HepG2 (cell line): ENCODE results near the gene KATNB1. TPM values are rescaled to one million over a fixed set of nuclear protein-coding genes. Genes with fewer than 3 reads are reported as not detected.

Experiments
- ATAC-seq: fragments of 200-7000 bp; cut with Tn5 transposase; 3 replicates; pipeline ENCODE4 v1.9.1; 2020; ENCODE audit warnings: mild to moderate bottlenecking, moderate library complexity
- BruUV-seq: library from RNA; stranded (reverse); fragments of 400-500 nt; replicated peaks from 2 replicates; lab custom pipeline; 2021; lab: Mats Ljungman, UMichigan
- CTCF ChIA-PET: fragments of 300-600 bp; formaldehyde crosslinking; extraction: SDS; loops from one replicate; lab custom pipeline; 2021; ENCODE audit warnings: low total read pairs, inconsistent platforms, low intra/inter-chr PET ratio; lab: Yijun Ruan, JAX
- POLR2A ChIA-PET: fragments of 350-600 bp; sonication (Branson Sonifier 250); formaldehyde crosslinking; loops from one replicate; lab custom pipeline; 2020; ENCODE audit warnings: antibody characterized with exemption, inconsistent platforms; lab: Yijun Ruan, JAX
- DNase-seq: peaks from one replicate; pipeline ENCODE4 v3.0.0-alpha.2; 2015; ENCODE audit warnings: low spot score
- FAIRE-seq: peaks from 3 replicates; lab custom pipeline; 2011; peaks lifted over from hg19 to GRCh38; lab: Jason Lieb, UNC
- H2AFZ ChIP-seq: one replicate; pipeline ENCODE4 v1.6.1; 2011; ENCODE audit warnings: low read length, inconsistent platforms
- H3K27ac ChIP-seq: fragments of 300-600 bp; 3 replicates; pipeline ENCODE4 v1.8.0; 2011; ENCODE audit warnings: mixed run types, mild to moderate bottlenecking, mixed read lengths, low read length, inconsistent platforms; ENCODE audit not compliant: insufficient read depth; ENCODE audit errors: extremely low read length
- H3K27me3 ChIP-seq, 2 experiments: fragments of 200-600 bp in 1 of 2; 2 replicates in 1 of 2; 3 replicates in 1 of 2; pipeline versions ENCODE4 v1.6.0 to v1.8.0; 2011; ENCODE audit warnings: low read length in 2 of 2, mild to moderate bottlenecking in 2 of 2, moderate library complexity in 2 of 2, inconsistent platforms in 1 of 2; ENCODE audit not compliant: insufficient read depth in 2 of 2, control insufficient read depth in 1 of 2
- H3K36me3 ChIP-seq, 2 experiments: fragments of 200-600 bp in 1 of 2; replicated peaks in 1 of 2; 2 replicates in 1 of 2; 3 replicates in 1 of 2; pipeline versions ENCODE4 v1.5.1 to v1.8.0; 2011; ENCODE audit warnings: low read length in 2 of 2, inconsistent platforms in 1 of 2; ENCODE audit not compliant: insufficient read depth in 2 of 2, control insufficient read depth in 1 of 2
- H3K4me1 ChIP-seq: 2 replicates; pipeline ENCODE4 v1.5.1; 2012; ENCODE audit warnings: low read length, inconsistent platforms; ENCODE audit not compliant: insufficient read depth
- H3K4me2 ChIP-seq: 2 replicates; pipeline ENCODE4 v1.6.0; 2011; ENCODE audit warnings: low read depth, low read length, inconsistent platforms
- H3K4me3 ChIP-seq, 3 experiments: fragments of 200-600 bp in 1 of 3; sonication (generic), shearing (Covaris generic) in 1 of 3; replicated peaks in 1 of 3; 2 replicates each; pipeline ENCODE4 v1.5.1; 2011 to 2016; ENCODE audit warnings: low read length in 3 of 3, inconsistent platforms in 2 of 3, low read depth in 2 of 3, mild to moderate bottlenecking in 2 of 3, control low read depth in 1 of 3, mixed read lengths in 1 of 3; ENCODE audit not compliant: insufficient read depth in 1 of 3
- H3K79me2 ChIP-seq: one replicate; pipeline ENCODE4 v1.6.1; 2011; ENCODE audit warnings: low read length, inconsistent platforms; ENCODE audit not compliant: insufficient read depth
- H3K9ac ChIP-seq: 2 replicates; pipeline ENCODE4 v1.6.0; 2011; ENCODE audit warnings: mild to moderate bottlenecking, low read depth, low read length, inconsistent platforms; ENCODE audit not compliant: insufficient read depth
- H3K9me3 ChIP-seq: 2 replicates; pipeline ENCODE4 v1.5.1; 2012; ENCODE audit warnings: mild to moderate bottlenecking, low read length
- H4K20me1 ChIP-seq: 2 replicates; pipeline ENCODE4 v1.6.0; 2011; ENCODE audit warnings: inconsistent platforms, mild to moderate bottlenecking, low read length, moderate library complexity; ENCODE audit not compliant: insufficient read depth
- HCFC1 ChIP-seq: fragments of 150-350 bp; IDR thresholded peaks from 2 replicates; pipeline ENCODE4 v1.6.1; 2014; ENCODE audit warnings: low read depth, low read length
- MAF1 ChIP-seq: sonication (generic); formaldehyde crosslinking; IDR thresholded peaks from 2 replicates; pipeline ENCODE4 v1.5.0; 2020; ENCODE audit warnings: missing genetic modification reagents, borderline replicate concordance
- MIXL1 ChIP-seq: IDR thresholded peaks from 2 replicates; pipeline ENCODE4 v1.6.1; 2016
- ZKSCAN5 ChIP-seq: sonication (generic); formaldehyde crosslinking; IDR thresholded peaks from 2 replicates; pipeline ENCODE4 v1.5.1; 2020; ENCODE audit warnings: mild to moderate bottlenecking, missing genetic modification reagents
- WGBS: methylation state at CpG from one replicate; pipeline ENCODE4 v1.1.6; 2017; ENCODE audit warnings: low lambda C conversion rate; 5-methylcytosine and 5-hydroxymethylcytosine counted together
- in situ Hi-C: cut with HindIII; loops from 2 replicates; pipeline ENCODE4 v1.10.0; 2017; ENCODE audit warnings: low pct_unique_long_range_greater_than_20kb; ENCODE audit not compliant: extremely low pct_ligation_motif_present
- intact Hi-C: fragments of 100-400 bp; cut with micrococcal nuclease; formaldehyde crosslinking; loops from one replicate; pipeline ENCODE4 v1.10.0; 2022; ENCODE audit not compliant: unreplicated experiment
- polyA plus RNA-seq, 8 experiments: library from polyadenylated mRNA; depleted of rRNA in 3 of 8; stranded (reverse) in 7 of 8; unstranded in 1 of 8; fragments of >200 nt; fragmentation: Illumina TruSeq in 4 of 8; extraction: Trizol in 4 of 8; gene quantifications; 2 replicates each; pipeline versions ENCODE4 v1.2.1 to v1.2.3, GENCODE V29; 2011 to 2016; ENCODE audit warnings: low read depth in 4 of 8, missing spikeins in 1 of 8, mixed read lengths in 1 of 8; ENCODE audit not compliant: insufficient read depth in 1 of 8
- total RNA-seq, 5 experiments: library from RNA; depleted of rRNA; stranded (reverse); fragments of >200 nt; fragmentation: Illumina TruSeq; extraction: Trizol; gene quantifications; 2 replicates each; pipeline ENCODE4 v1.2.3, GENCODE V29; 2016; ENCODE audit warnings: low read depth in 1 of 5
- TF ChIP-seq, protein P1 (sequence below): sonication (generic); formaldehyde crosslinking; IDR thresholded peaks from 2 replicates; pipeline ENCODE4 v1.4.0; 2020; ENCODE audit warnings: missing genetic modification reagents

KATNB1 gene
- total and polyA plus RNA-seq, 2 of the 13 experiments (the other 11 are each of a cell fraction or from before 2014, with no cell fraction given): 31.5 to 43.5 TPM

DNA sequence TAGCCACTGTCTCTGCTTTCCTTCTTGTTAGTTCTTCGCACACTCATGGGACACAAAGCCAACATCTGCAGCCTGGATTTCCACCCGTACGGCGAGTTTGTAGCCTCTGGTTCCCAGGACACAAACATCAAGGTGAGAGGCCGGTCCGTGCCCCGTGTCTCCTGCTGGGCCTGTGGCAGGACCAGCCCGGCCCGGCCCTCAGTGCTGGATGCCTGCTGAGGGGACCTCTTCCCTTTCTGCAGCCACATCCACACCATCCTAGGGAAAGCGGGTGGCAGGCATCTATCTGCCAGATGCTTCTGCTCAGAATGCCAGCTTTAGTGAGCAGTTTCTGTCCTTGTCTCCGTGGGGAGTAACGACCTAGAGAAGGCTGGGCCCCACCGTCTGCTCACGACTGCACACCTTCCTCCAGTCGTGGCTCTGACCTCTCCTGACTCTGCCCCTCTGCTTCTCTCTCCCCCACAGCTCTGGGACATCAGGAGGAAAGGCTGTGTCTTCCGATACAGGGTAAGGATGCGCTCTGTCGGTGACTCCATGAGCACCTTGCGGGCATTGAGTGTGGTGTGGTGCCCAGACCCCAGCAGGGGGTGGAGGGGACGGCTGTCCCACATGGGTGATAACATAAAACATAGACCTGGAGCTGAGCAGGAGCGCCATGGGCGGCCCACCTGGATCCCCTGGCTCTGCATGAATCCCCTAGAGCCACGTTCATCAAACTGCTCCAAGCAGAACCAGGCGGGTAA, 15.4 kb downstream of the KATNB1 start:
- H3K36me3 ChIP-seq: peaks cover 21 to 24% of the 10 kb centered on the region in 2 experiments; a peak in 4 of 5 replicates
- H3K9me3 ChIP-seq: no peaks in the 10 kb centered on the region
- in situ Hi-C loops (no loop called here), intact Hi-C loops (no loop called here)
- no peak for FAIRE-seq
- no peak overlapping the region for H3K4me3 ChIP-seq
- H3K4me1 ChIP-seq: no peaks in the 10 kb centered on the region
- WGBS: 95% methylated on average over 24 of the region's 24 CpGs
- H3K4me2 ChIP-seq: no peak overlapping the region
- no peaks in the 10 kb centered on the region for H3K79me2 ChIP-seq
- H3K27me3 ChIP-seq: no peaks in the 10 kb centered on the region
- BruUV-seq: no TSS peak
- ATAC-seq: no peak
- DNase-seq: no peak
- no peak overlapping the region for H3K9ac ChIP-seq
- ChIA-PET POLR2A (no interaction called here), CTCF (no interaction called here)
- TF ChIP-seq HCFC1 (no peak), ZKSCAN5 (CRISPR knock-in tag) (no peak), MAF1 (CRISPR knock-in tag) (no peak), MIXL1 (CRISPR knock-in tag) (no peak)
- TF ChIP-seq, protein P1, sequence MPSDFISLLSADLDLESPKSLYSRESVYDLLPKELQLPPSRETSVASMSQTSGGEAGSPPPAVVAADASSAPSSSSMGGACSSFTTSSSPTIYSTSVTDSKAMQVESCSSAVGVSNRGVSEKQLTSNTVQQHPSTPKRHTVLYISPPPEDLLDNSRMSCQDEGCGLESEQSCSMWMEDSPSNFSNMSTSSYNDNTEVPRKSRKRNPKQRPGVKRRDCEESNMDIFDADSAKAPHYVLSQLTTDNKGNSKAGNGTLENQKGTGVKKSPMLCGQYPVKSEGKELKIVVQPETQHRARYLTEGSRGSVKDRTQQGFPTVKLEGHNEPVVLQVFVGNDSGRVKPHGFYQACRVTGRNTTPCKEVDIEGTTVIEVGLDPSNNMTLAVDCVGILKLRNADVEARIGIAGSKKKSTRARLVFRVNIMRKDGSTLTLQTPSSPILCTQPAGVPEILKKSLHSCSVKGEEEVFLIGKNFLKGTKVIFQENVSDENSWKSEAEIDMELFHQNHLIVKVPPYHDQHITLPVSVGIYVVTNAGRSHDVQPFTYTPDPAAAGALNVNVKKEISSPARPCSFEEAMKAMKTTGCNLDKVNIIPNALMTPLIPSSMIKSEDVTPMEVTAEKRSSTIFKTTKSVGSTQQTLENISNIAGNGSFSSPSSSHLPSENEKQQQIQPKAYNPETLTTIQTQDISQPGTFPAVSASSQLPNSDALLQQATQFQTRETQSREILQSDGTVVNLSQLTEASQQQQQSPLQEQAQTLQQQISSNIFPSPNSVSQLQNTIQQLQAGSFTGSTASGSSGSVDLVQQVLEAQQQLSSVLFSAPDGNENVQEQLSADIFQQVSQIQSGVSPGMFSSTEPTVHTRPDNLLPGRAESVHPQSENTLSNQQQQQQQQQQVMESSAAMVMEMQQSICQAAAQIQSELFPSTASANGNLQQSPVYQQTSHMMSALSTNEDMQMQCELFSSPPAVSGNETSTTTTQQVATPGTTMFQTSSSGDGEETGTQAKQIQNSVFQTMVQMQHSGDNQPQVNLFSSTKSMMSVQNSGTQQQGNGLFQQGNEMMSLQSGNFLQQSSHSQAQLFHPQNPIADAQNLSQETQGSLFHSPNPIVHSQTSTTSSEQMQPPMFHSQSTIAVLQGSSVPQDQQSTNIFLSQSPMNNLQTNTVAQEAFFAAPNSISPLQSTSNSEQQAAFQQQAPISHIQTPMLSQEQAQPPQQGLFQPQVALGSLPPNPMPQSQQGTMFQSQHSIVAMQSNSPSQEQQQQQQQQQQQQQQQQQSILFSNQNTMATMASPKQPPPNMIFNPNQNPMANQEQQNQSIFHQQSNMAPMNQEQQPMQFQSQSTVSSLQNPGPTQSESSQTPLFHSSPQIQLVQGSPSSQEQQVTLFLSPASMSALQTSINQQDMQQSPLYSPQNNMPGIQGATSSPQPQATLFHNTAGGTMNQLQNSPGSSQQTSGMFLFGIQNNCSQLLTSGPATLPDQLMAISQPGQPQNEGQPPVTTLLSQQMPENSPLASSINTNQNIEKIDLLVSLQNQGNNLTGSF (CRISPR knock-in tag): no peak
- H3K27ac ChIP-seq: no peak overlapping the region
- H2AFZ ChIP-seq: no peak overlapping the region
- no peaks in the 10 kb centered on the region for H4K20me1 ChIP-seq
